ENCODE results near the gene ELFN2.

Gene ELFN2

GRCh38 chr22:37454857-37455686 is 27.8 kb upstream of the ELFN2 start:
- no peak for TF ChIP-seq CTCF (IDR thresholded peaks at IDR 0.05; ENCODE audit: low read depth, low read length, missing control alignments)
- H3K4me3 ChIP-seq (ENCODE audit: low read depth, low read length): no peak overlapping the region
- no peak for DNase-seq (ENCODE audit: low read depth)

GRCh38 chr22:37453696-37454095 is 26.4 kb upstream of the ELFN2 start:
- no peak for TF ChIP-seq CTCF (IDR thresholded peaks at IDR 0.05; ENCODE audit: low read depth, low read length, missing control alignments)
- no peak for DNase-seq (ENCODE audit: low read depth)
- H3K4me3 ChIP-seq (ENCODE audit: low read depth, low read length): no peak overlapping the region

GRCh38 chr22:37451218-37451617 is 23.9 kb upstream of the ELFN2 start:
- H3K4me3 ChIP-seq (ENCODE audit: low read depth, low read length): no peak overlapping the region
- TF ChIP-seq CTCF (IDR thresholded peaks at IDR 0.05; ENCODE audit: low read depth, low read length, missing control alignments): no peak
- DNase-seq (ENCODE audit: low read depth): no peak

- no peak for TF ChIP-seq CTCF (IDR thresholded peaks at IDR 0.05; ENCODE audit: low read depth, low read length, missing control alignments)
- no peak overlapping the region for H3K4me3 ChIP-seq (ENCODE audit: low read depth, low read length)
- no peak for DNase-seq (ENCODE audit: low read depth)
Observed at GRCh38 chr22:37449331-37450001, 22.2 kb upstream of the ELFN2 start.

- no peak overlapping the region for H3K4me3 ChIP-seq (ENCODE audit: low read depth, low read length)
- DNase-seq (ENCODE audit: low read depth): no peak
- TF ChIP-seq CTCF (IDR thresholded peaks at IDR 0.05; ENCODE audit: low read depth, low read length, missing control alignments): no peak
Observed at GRCh38 chr22:37448516-37449127, 21.3 kb upstream of the ELFN2 start.

GRCh38 chr22:37445501-37445900 is 18.2 kb upstream of the ELFN2 start:
- H3K4me3 ChIP-seq (ENCODE audit: low read depth, low read length): no peak overlapping the region
- DNase-seq (ENCODE audit: low read depth): no peak
- TF ChIP-seq CTCF (IDR thresholded peaks at IDR 0.05; ENCODE audit: low read depth, low read length, missing control alignments): no peak

Measured in GM12864 (cell line).